WTC11 (cell line): ENCODE measurements around the gene KHK. TPM values are rescaled to one million over a fixed set of nuclear protein-coding genes. Genes with fewer than 3 reads are reported as not detected.

ENCODE experiments used
- ATAC-seq: fragments of 200-7000 bp; cut with Tn5 transposase; 2 replicates; pipeline ENCODE4 v1.10.0; 2021; ENCODE audit warnings: mild to moderate bottlenecking, moderate library complexity
- CTCF ChIA-PET: fragments of 300-600 bp; sonication (Branson Sonifier 250); formaldehyde crosslinking; loops from one replicate; lab custom pipeline; 2021; ENCODE audit warnings: antibody characterized with exemption; lab: Charles Lee
- POLR2A ChIA-PET: fragments of 350-600 bp; sonication (Branson Sonifier 250); formaldehyde crosslinking; loops from one replicate; lab custom pipeline; 2021; ENCODE audit warnings: antibody characterized with exemption; lab: Charles Lee
- DNase-seq: peaks from one replicate; pipeline ENCODE4 v3.0.0; 2021; ENCODE audit warnings: low spot score
- H3K27ac Mint-ChIP-seq: 2 replicates; pipeline ENCODE4 v1.8.0; 2021; ENCODE audit warnings: mixed read lengths
- H3K27me3 Mint-ChIP-seq: 2 replicates; pipeline ENCODE4 v1.8.0; 2021; ENCODE audit warnings: low read depth, mild to moderate bottlenecking, moderate library complexity, mixed read lengths
- H3K36me3 Mint-ChIP-seq: 2 replicates; pipeline ENCODE4 v1.8.0; 2021; ENCODE audit warnings: mixed read lengths
- H3K4me1 Mint-ChIP-seq: 2 replicates; pipeline ENCODE4 v1.8.0; 2022; ENCODE audit warnings: mixed read lengths
- H3K4me3 Mint-ChIP-seq: 2 replicates; pipeline ENCODE4 v1.8.0; 2021; ENCODE audit warnings: mild to moderate bottlenecking, moderate library complexity, mixed read lengths
- H3K9me3 Mint-ChIP-seq: 2 replicates; pipeline ENCODE4 v1.8.0; 2021; ENCODE audit warnings: mixed read lengths
- ATF2 ChIP-seq: sonication (generic); formaldehyde crosslinking; IDR thresholded peaks from 2 replicates; pipeline ENCODE4 v1.8.1; 2022; ENCODE audit warnings: low read depth, missing genetic modification reagents, borderline replicate concordance
- CBFB ChIP-seq: sonication (generic); formaldehyde crosslinking; IDR thresholded peaks from 2 replicates; pipeline ENCODE4 v1.8.1; 2022; ENCODE audit warnings: mild to moderate bottlenecking, low read depth, missing genetic modification reagents
- EMX1 ChIP-seq: fragments of 250-450 bp; sonication (Bioruptor Pico); IDR thresholded peaks from 2 replicates; pipeline ENCODE4 v1.8.0; 2021; ENCODE audit warnings: mild to moderate bottlenecking
- FOXP4 ChIP-seq: sonication (generic); formaldehyde crosslinking; IDR thresholded peaks from 2 replicates; pipeline ENCODE4 v1.8.0; 2022; ENCODE audit warnings: mild to moderate bottlenecking, missing genetic modification reagents
- GABPB1 ChIP-seq: sonication (generic); formaldehyde crosslinking; IDR thresholded peaks from 2 replicates; pipeline ENCODE4 v1.8.1; 2023; ENCODE audit warnings: mild to moderate bottlenecking, missing genetic modification reagents
- IRF1 ChIP-seq: sonication (generic); formaldehyde crosslinking; IDR thresholded peaks from 2 replicates; pipeline ENCODE4 v1.8.0; 2023; ENCODE audit warnings: missing genetic modification reagents
- JAZF1 ChIP-seq: fragments of 250-450 bp; sonication (Bioruptor Pico); IDR thresholded peaks from 2 replicates; pipeline ENCODE4 v1.9.0; 2021; ENCODE audit warnings: moderate library complexity, mild to moderate bottlenecking, inconsistent platforms
- MAX ChIP-seq: sonication (generic); formaldehyde crosslinking; IDR thresholded peaks from 2 replicates; pipeline ENCODE4 v1.8.0; 2022; ENCODE audit warnings: mild to moderate bottlenecking, missing genetic modification reagents
- NFATC4 ChIP-seq: fragments of 250-450 bp; sonication (Bioruptor Pico); IDR thresholded peaks from 2 replicates; pipeline ENCODE4 v1.9.0; 2021; ENCODE audit warnings: mild to moderate bottlenecking
- NR1H2 ChIP-seq: sonication (generic); formaldehyde crosslinking; IDR thresholded peaks from 2 replicates; pipeline ENCODE4 v1.9.0; 2021; ENCODE audit warnings: mild to moderate bottlenecking, moderate library complexity, missing genetic modification reagents
- PRRX2 ChIP-seq: fragments of 250-450 bp; sonication (Bioruptor Pico); IDR thresholded peaks from 2 replicates; pipeline ENCODE4 v1.8.0; 2021; ENCODE audit warnings: mild to moderate bottlenecking
- RORB ChIP-seq: fragments of 250-450 bp; sonication (Bioruptor Pico); IDR thresholded peaks from 2 replicates; pipeline ENCODE4 v1.9.0; 2021; ENCODE audit warnings: mild to moderate bottlenecking
- TCF7 ChIP-seq: sonication (generic); formaldehyde crosslinking; IDR thresholded peaks from 2 replicates; pipeline ENCODE4 v1.8.0; 2022; ENCODE audit warnings: mild to moderate bottlenecking, low read depth, missing genetic modification reagents, moderate library complexity
- ZNF138 ChIP-seq: sonication (generic); formaldehyde crosslinking; conservative IDR thresholded peaks from 2 replicates; pipeline ENCODE4 v1.8.1; 2022; ENCODE audit warnings: mild to moderate bottlenecking, moderate library complexity, missing genetic modification reagents
- ZNF396 ChIP-seq: fragments of 250-450 bp; sonication (Bioruptor Pico); IDR thresholded peaks from 2 replicates; pipeline ENCODE4 v1.8.0; 2021; ENCODE audit warnings: mild to moderate bottlenecking, moderate library complexity, borderline replicate concordance
- ZNF416 ChIP-seq: fragments of 250-450 bp; sonication (Bioruptor Pico); IDR thresholded peaks from 2 replicates; pipeline ENCODE4 v1.9.0; 2021; ENCODE audit warnings: mild to moderate bottlenecking, inconsistent platforms
- total RNA-seq: library from RNA; stranded (reverse); gene quantifications from 3 replicates; pipeline ENCODE4 v1.2.3, GENCODE V29; 2021
- TF ChIP-seq, protein P1 (sequence below): fragments of 250-450 bp; sonication (Bioruptor Pico); IDR thresholded peaks from 2 replicates; pipeline ENCODE4 v1.9.0; 2021; ENCODE audit warnings: mild to moderate bottlenecking
- TF ChIP-seq, protein P2 (sequence below): sonication (generic); formaldehyde crosslinking; IDR thresholded peaks from 2 replicates; pipeline ENCODE4 v1.8.1; 2023; ENCODE audit warnings: mild to moderate bottlenecking, missing genetic modification reagents
- TF ChIP-seq, protein P3 (sequence below): sonication (generic); formaldehyde crosslinking; IDR thresholded peaks from 2 replicates; pipeline ENCODE4 v1.8.0; 2022; ENCODE audit warnings: mild to moderate bottlenecking, missing genetic modification reagents

KHK gene
- total RNA-seq, 1 experiment from 2014 or later, result 17.4 TPM

DNA sequence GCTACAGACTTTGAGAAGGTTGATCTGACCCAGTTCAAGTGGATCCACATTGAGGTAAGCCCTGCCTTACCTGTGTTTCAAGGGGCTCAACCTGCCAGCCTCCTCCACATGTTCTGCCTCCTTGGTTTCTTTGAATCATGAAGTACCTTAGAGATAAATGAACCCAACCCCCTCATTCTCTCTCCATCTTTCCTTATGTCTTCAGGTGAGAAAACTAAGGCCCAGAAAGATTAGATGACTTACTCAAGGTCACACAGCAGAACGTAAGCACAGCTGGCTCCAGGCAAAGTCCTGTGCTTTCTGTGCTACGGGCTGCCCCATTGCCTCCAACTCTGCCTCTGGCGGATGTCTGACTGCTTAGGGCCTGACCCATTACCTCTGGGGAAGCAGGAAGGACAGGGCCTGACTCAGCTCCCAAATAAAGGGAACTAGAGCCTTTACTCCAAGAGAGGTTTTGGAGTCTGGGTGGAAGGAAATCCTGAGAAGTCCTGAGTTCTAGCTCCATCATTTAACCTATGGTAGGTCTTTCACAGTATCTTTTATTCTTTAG lies 10.3 kb downstream of the KHK start (continued):
- TF ChIP-seq, protein P1, sequence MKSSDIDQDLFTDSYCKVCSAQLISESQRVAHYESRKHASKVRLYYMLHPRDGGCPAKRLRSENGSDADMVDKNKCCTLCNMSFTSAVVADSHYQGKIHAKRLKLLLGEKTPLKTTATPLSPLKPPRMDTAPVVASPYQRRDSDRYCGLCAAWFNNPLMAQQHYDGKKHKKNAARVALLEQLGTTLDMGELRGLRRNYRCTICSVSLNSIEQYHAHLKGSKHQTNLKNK (CRISPR knock-in tag), result no peak
- TF ChIP-seq NFATC4 (CRISPR knock-in tag), result no peak

DNA sequence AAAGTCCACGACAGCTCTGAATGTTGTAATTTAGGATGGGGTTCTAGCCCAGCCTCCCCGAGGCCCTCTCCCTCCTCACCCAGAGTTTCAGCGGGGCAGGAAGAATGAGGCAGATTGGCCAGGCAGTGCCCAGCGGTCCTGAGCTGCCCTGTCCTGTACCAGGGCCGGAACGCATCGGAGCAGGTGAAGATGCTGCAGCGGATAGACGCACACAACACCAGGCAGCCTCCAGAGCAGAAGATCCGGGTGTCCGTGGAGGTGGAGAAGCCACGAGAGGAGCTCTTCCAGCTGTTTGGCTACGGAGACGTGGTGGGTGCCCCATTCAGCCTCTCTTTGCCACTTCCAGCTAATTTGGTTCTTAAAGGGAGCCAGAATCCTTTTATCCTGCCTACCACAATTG lies 10.8 kb downstream of the KHK start:
- CTCF ChIA-PET, result interaction anchor here (1.0 to 3.1 kb wide), 4 partner anchors 37 to 206 kb away, joined by 3 to 22 read pairs (median 12); partner anchors contain the start of gene PREB
- Mint-ChIP-seq H3K27ac (no peak overlapping the region), H3K4me1 (peaks cover 6% of the 10 kb centered on the region), H3K9me3 (no peaks in the 10 kb centered on the region), H3K36me3 (no peaks in the 10 kb centered on the region), H3K4me3 (no peak overlapping the region), H3K27me3 (no peaks in the 10 kb centered on the region)
- no peak for ATAC-seq
- POLR2A ChIA-PET, result no interaction called here
- no peak for DNase-seq
- TF ChIP-seq FOXP4 (CRISPR knock-in tag), result no peak
- TF ChIP-seq NR1H2, result no peak
- TF ChIP-seq MAX (CRISPR knock-in tag), result no peak
- no peak for TF ChIP-seq PRRX2 (CRISPR knock-in tag)
- TF ChIP-seq, protein P2, sequence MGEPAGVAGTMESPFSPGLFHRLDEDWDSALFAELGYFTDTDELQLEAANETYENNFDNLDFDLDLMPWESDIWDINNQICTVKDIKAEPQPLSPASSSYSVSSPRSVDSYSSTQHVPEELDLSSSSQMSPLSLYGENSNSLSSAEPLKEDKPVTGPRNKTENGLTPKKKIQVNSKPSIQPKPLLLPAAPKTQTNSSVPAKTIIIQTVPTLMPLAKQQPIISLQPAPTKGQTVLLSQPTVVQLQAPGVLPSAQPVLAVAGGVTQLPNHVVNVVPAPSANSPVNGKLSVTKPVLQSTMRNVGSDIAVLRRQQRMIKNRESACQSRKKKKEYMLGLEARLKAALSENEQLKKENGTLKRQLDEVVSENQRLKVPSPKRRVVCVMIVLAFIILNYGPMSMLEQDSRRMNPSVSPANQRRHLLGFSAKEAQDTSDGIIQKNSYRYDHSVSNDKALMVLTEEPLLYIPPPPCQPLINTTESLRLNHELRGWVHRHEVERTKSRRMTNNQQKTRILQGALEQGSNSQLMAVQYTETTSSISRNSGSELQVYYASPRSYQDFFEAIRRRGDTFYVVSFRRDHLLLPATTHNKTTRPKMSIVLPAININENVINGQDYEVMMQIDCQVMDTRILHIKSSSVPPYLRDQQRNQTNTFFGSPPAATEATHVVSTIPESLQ (CRISPR knock-in tag), result no peak
- no peak for TF ChIP-seq ZNF138 (CRISPR knock-in tag)
- no peak for TF ChIP-seq TCF7 (CRISPR knock-in tag)
- TF ChIP-seq GABPB1, result no peak
- no peak for TF ChIP-seq ATF2 (CRISPR knock-in tag)
- TF ChIP-seq JAZF1 (CRISPR knock-in tag), result no peak
- TF ChIP-seq, protein P3, sequence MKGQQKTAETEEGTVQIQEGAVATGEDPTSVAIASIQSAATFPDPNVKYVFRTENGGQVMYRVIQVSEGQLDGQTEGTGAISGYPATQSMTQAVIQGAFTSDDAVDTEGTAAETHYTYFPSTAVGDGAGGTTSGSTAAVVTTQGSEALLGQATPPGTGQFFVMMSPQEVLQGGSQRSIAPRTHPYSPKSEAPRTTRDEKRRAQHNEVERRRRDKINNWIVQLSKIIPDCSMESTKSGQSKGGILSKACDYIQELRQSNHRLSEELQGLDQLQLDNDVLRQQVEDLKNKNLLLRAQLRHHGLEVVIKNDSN (CRISPR knock-in tag), result no peak
- no peak for TF ChIP-seq ZNF396 (CRISPR knock-in tag)
- TF ChIP-seq EMX1 (CRISPR knock-in tag), result no peak
- TF ChIP-seq IRF1 (CRISPR knock-in tag), result no peak
- TF ChIP-seq RORB (CRISPR knock-in tag), result no peak
- TF ChIP-seq CBFB (CRISPR knock-in tag), result no peak
- no peak for TF ChIP-seq ZNF416 (CRISPR knock-in tag)
